ENCODE results near the gene FCMR.

The FCMR gene

GRCh38 chr1:206905295-206906164 lies 16.2 kb downstream of the FCMR start:
- no peak for TF ChIP-seq CTCF (IDR thresholded peaks at IDR 0.05; ENCODE audit: low read length, missing control alignments)
- peak; percentile 93 for DNase-seq (ENCODE audit: low read depth)
- H3K4me3 ChIP-seq (replicated peaks; ENCODE audit: low read depth, low read length), result no peak overlapping the region

- no peak for TF ChIP-seq CTCF (IDR thresholded peaks at IDR 0.05; ENCODE audit: low read length, missing control alignments)
- DNase-seq (ENCODE audit: low read depth), result peak; percentile 20
- no peak overlapping the region for H3K4me3 ChIP-seq (replicated peaks; ENCODE audit: low read depth, low read length)
These were observed 17.2 kb downstream of the FCMR start for GRCh38 chr1:206904423-206905142.

- peak; percentile 53 for DNase-seq (ENCODE audit: low read depth)
- TF ChIP-seq CTCF (IDR thresholded peaks at IDR 0.05; ENCODE audit: low read length, missing control alignments), result no peak
- no peak overlapping the region for H3K4me3 ChIP-seq (replicated peaks; ENCODE audit: low read depth, low read length)
These were observed 18.1 kb downstream of the FCMR start for GRCh38 chr1:206903687-206904086.

GRCh38 chr1:206902702-206903101 lies 19.0 kb downstream of the FCMR start:
- DNase-seq (ENCODE audit: low read depth), result no peak
- H3K4me3 ChIP-seq (replicated peaks; ENCODE audit: low read depth, low read length), result no peak overlapping the region
- no peak for TF ChIP-seq CTCF (IDR thresholded peaks at IDR 0.05; ENCODE audit: low read length, missing control alignments)

GRCh38 chr1:206901944-206902343 lies 19.8 kb downstream of the FCMR start:
- DNase-seq (ENCODE audit: low read depth), result no peak
- H3K4me3 ChIP-seq (replicated peaks; ENCODE audit: low read depth, low read length), result no peak overlapping the region
- TF ChIP-seq CTCF (IDR thresholded peaks at IDR 0.05; ENCODE audit: low read length, missing control alignments), result no peak

GRCh38 chr1:206900149-206900548 lies 21.6 kb downstream of the FCMR start:
- DNase-seq (ENCODE audit: low read depth), result no peak
- no peak for TF ChIP-seq CTCF (IDR thresholded peaks at IDR 0.05; ENCODE audit: low read length, missing control alignments)
- no peak overlapping the region for H3K4me3 ChIP-seq (replicated peaks; ENCODE audit: low read depth, low read length)
